A673 (cell line): ENCODE results near the gene ARHGEF7. TPM values are rescaled to one million over a fixed set of nuclear protein-coding genes. Genes with fewer than 3 reads are reported as not detected.

Experiments
- BruUV-seq: library from RNA; stranded (reverse); fragments of 400-500 nt; replicated peaks from 2 replicates; lab custom pipeline; 2021; lab: Mats Ljungman, UMichigan
- CTCF ChIA-PET: fragments of 300-600 bp; sonication (Branson Sonifier 250); formaldehyde crosslinking; loops from one replicate; lab custom pipeline; 2022; ENCODE audit warnings: antibody characterized with exemption; lab: Charles Lee
- POLR2A ChIA-PET: fragments of 300-600 bp; sonication (Branson Sonifier 250); formaldehyde crosslinking; loops from one replicate; lab custom pipeline; 2022; ENCODE audit warnings: antibody characterized with exemption; ENCODE audit not compliant: low non-redundant PET; lab: Charles Lee
- DNase-seq: peaks from one replicate; pipeline ENCODE4 v3.0.0-alpha.2; 2015; ENCODE audit warnings: low spot score
- H3K27ac ChIP-seq: fragments of 200-600 bp; sonication (generic); 2 replicates; pipeline ENCODE4 v1.5.1; 2016; ENCODE audit warnings: mixed run types, low read depth, mild to moderate bottlenecking, mixed read lengths, antibody characterized with exemption, low read length; ENCODE audit not compliant: poor library complexity, severe bottlenecking
- H3K27me3 ChIP-seq: fragments of 200-600 bp; sonication (generic); replicated peaks from 2 replicates; pipeline ENCODE4 v1.6.1; 2017; ENCODE audit warnings: mixed run types, low read depth, mild to moderate bottlenecking, mixed read lengths, antibody characterized with exemption, low read length; ENCODE audit not compliant: insufficient read depth, poor library complexity
- H3K36me3 ChIP-seq: fragments of 200-600 bp; sonication (generic); 2 replicates; pipeline ENCODE4 v1.6.1; 2016; ENCODE audit warnings: mixed run types, mild to moderate bottlenecking, mixed read lengths, antibody characterized with exemption, low read length; ENCODE audit not compliant: insufficient read depth, poor library complexity, severe bottlenecking
- H3K4me1 ChIP-seq: fragments of 200-600 bp; sonication (generic); 2 replicates; pipeline ENCODE4 v1.6.1; 2017; ENCODE audit warnings: mixed run types, mild to moderate bottlenecking, mixed read lengths, antibody characterized with exemption, low read length; ENCODE audit not compliant: insufficient read depth, poor library complexity, severe bottlenecking
- H3K4me3 ChIP-seq: fragments of 200-600 bp; sonication (generic); 2 replicates; pipeline ENCODE4 v1.5.1; 2016; ENCODE audit warnings: low read depth, mixed run types, mild to moderate bottlenecking, mixed read lengths, low read length; ENCODE audit not compliant: poor library complexity, severe bottlenecking
- H3K9me3 ChIP-seq: fragments of 200-600 bp; sonication (generic); 2 replicates; pipeline ENCODE4 v1.6.1; 2016; ENCODE audit warnings: mixed run types, low read depth, mild to moderate bottlenecking, mixed read lengths, antibody characterized with exemption, low read length; ENCODE audit not compliant: poor library complexity, severe bottlenecking
- CTCF ChIP-seq: fragments of 300-800, 200-600 bp; sonication (generic); conservative IDR thresholded peaks from 2 replicates; pipeline ENCODE4 v1.5.1; 2017; ENCODE audit warnings: low read depth, mild to moderate bottlenecking, antibody characterized with exemption, low read length, moderate library complexity, mixed read lengths
- EZH2 ChIP-seq: fragments of 200-600 bp; sonication (generic); IDR thresholded peaks from 2 replicates; pipeline ENCODE4 v1.6.1; 2017; ENCODE audit warnings: borderline replicate concordance, low read depth, mild to moderate bottlenecking, mixed read lengths, antibody characterized with exemption, low read length; ENCODE audit not compliant: poor library complexity, severe bottlenecking
- intact Hi-C: fragments of 100-400 bp; cut with micrococcal nuclease; formaldehyde crosslinking; loops from one replicate; pipeline ENCODE4 v1.10.0; 2022; ENCODE audit not compliant: unreplicated experiment
- total RNA-seq: library from RNA; stranded (reverse); gene quantifications from 2 replicates; pipeline ENCODE4 v1.2.3, GENCODE V29; 2021

The ARHGEF7 gene
- total RNA-seq, 1 experiment from 2014 or later, result 39.9 TPM

GRCh38 chr13:111282425-111282824 lies 167.3 kb downstream of the ARHGEF7 start:
- intact Hi-C loops, result no loop called here
- no TSS peak for BruUV-seq
- DNase-seq, result no peak
- Histone ChIP-seq H3K4me1 (no peaks in the 10 kb centered on the region), H3K36me3 (peaks cover 14% of the 10 kb centered on the region), H3K27ac (no peak overlapping the region), H3K27me3 (no peaks in the 10 kb centered on the region), H3K4me3 (no peak overlapping the region), H3K9me3 (no peaks in the 10 kb centered on the region)
- TF ChIP-seq CTCF, result no peak
- ChIA-PET POLR2A (no interaction called here), CTCF (no interaction called here)

GRCh38 chr13:111282997-111283396 lies 167.9 kb downstream of the ARHGEF7 start:
- H3K9me3 ChIP-seq, result no peaks in the 10 kb centered on the region
- H3K4me3 ChIP-seq, result no peak overlapping the region
- no peaks in the 10 kb centered on the region for H3K27me3 ChIP-seq
- CTCF ChIA-PET, result no interaction called here
- no peak for DNase-seq
- intact Hi-C loops, result no loop called here
- no peak overlapping the region for H3K27ac ChIP-seq
- POLR2A ChIA-PET, result no interaction called here
- peaks cover 14% of the 10 kb centered on the region for H3K36me3 ChIP-seq
- no peaks in the 10 kb centered on the region for H3K4me1 ChIP-seq
- TF ChIP-seq EZH2 (no peak), CTCF (no peak)
- no TSS peak for BruUV-seq

GRCh38 chr13:111283457-111283856 lies 168.3 kb downstream of the ARHGEF7 start:
- DNase-seq, result no peak
- Histone ChIP-seq H3K36me3 (peaks cover 18% of the 10 kb centered on the region), H3K27me3 (no peaks in the 10 kb centered on the region), H3K27ac (no peak overlapping the region), H3K4me1 (no peaks in the 10 kb centered on the region), H3K4me3 (no peak overlapping the region), H3K9me3 (no peaks in the 10 kb centered on the region)
- TF ChIP-seq EZH2 (no peak), CTCF (no peak)
- intact Hi-C loops, result no loop called here
- ChIA-PET CTCF (no interaction called here), POLR2A (no interaction called here)
- no TSS peak for BruUV-seq
